ENCODE data around the gene NIP7. TPM values are rescaled to one million over a fixed set of nuclear protein-coding genes. Genes with fewer than 3 reads are reported as not detected.

The NIP7 gene
- total and polyA plus RNA-seq, 2 donors (not counting 3 experiments of a cell fraction or from before 2014, with no cell fraction given): 8.8 to 46.8 TPM

- Histone ChIP-seq H3K36me3 (ENCODE audit: control insufficient read depth in 2 of 2, extremely low read depth in 1 of 2, insufficient read depth in 2 of 2, low read length in 2 of 2) (peaks cover 2 to 5% of the 10 kb centered on the region in 2 experiments), H3K4me3 (replicated peaks in 1 of 3; ENCODE audit: insufficient read depth in 1 of 3, low read depth in 1 of 3, low read length in 3 of 3) (no peak overlapping the region), H3K79me2 (ENCODE audit: control insufficient read depth, insufficient read depth, low read length) (no peaks in the 10 kb centered on the region), H3K27ac (ENCODE audit: insufficient read depth, low read depth, low read length) (no peak overlapping the region), H3K27me3 (ENCODE audit: control insufficient read depth in 2 of 2, insufficient read depth in 2 of 2, low read length in 2 of 2) (no peaks in the 10 kb centered on the region), H2AFZ (ENCODE audit: low read depth, low read length) (no peak overlapping the region), H4K20me1 (replicated peaks; ENCODE audit: control insufficient read depth, extremely low read depth, insufficient read depth, low read length) (no peaks in the 10 kb centered on the region), H3K4me2 (ENCODE audit: insufficient read depth, low read length) (no peak overlapping the region), H3K9me3 (replicated peaks; ENCODE audit: control insufficient read depth, insufficient read depth, low read length) (no peaks in the 10 kb centered on the region), H3K4me1 (ENCODE audit: control insufficient read depth, extremely low read depth, insufficient read depth, low read length) (no peaks in the 10 kb centered on the region), H3K9me1 (replicated peaks; ENCODE audit: control insufficient read depth, extremely low read depth, insufficient read depth, low read length) (no peaks in the 10 kb centered on the region), H3K9ac (replicated peaks; ENCODE audit: extremely low read depth, insufficient read depth, low read length) (no peak overlapping the region)
- intact Hi-C loops (cut with micrococcal nuclease): no loop called here
- BruUV-seq (replicated peaks): no TSS peak
- POLR2A ChIA-PET: no interaction called here
- dilution Hi-C loops (cut with MboI; ENCODE audit: extremely low pct_ligation_motif_present, low sequenced_read_pairs): no loop called here
- FAIRE-seq (no peak), DNase-seq (ENCODE audit: low read depth, low spot score) (no peak)
- CTCF ChIA-PET: interaction anchor here (0.6 kb wide), 1 partner anchor 30 kb away, joined by 3 read pairs; no protein-coding TSS in a partner anchor
- TF ChIP-seq GATA2 (IDR thresholded peaks at IDR 0.05; ENCODE audit: insufficient read depth, insufficient read length, low read depth, low read length): no peak
- no peak for TF ChIP-seq FOS (IDR thresholded peaks at IDR 0.05; ENCODE audit: borderline replicate concordance, insufficient read depth, low read length)
- TF ChIP-seq, protein P1, sequence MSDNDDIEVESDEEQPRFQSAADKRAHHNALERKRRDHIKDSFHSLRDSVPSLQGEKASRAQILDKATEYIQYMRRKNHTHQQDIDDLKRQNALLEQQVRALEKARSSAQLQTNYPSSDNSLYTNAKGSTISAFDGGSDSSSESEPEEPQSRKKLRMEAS (IDR thresholded peaks at IDR 0.05; ENCODE audit: insufficient read depth, insufficient read length): no peak
- TF ChIP-seq POLR2AphosphoS5 (IDR thresholded peaks at IDR 0.05; ENCODE audit: insufficient read depth, low read depth, low read length): no peak
- no peak for TF ChIP-seq JUN (IDR thresholded peaks at IDR 0.05; ENCODE audit: borderline replicate concordance, insufficient read depth, insufficient read length, low read depth)
- TF ChIP-seq MYC (IDR thresholded peaks at IDR 0.05; ENCODE audit: low read depth, low read length): no peak
- no peak for TF ChIP-seq CTCF (IDR thresholded peaks at IDR 0.05; ENCODE audit: extremely low read depth in 1 of 2, insufficient read depth in 1 of 2, low read depth in 1 of 2, low read length in 2 of 2)
- TF ChIP-seq EZH2 (IDR thresholded peaks at IDR 0.05; ENCODE audit: borderline replicate concordance, low read depth, low read length, severe bottlenecking): no peak
- TF ChIP-seq POLR2A (IDR thresholded peaks at IDR 0.05; ENCODE audit: low read depth, low read length): no peak
Measured at GRCh38 chr16:69348222-69348621, 8.7 kb downstream of the NIP7 start.
